ENCODE data around the gene NEURL1B.

Gene NEURL1B, protein sequence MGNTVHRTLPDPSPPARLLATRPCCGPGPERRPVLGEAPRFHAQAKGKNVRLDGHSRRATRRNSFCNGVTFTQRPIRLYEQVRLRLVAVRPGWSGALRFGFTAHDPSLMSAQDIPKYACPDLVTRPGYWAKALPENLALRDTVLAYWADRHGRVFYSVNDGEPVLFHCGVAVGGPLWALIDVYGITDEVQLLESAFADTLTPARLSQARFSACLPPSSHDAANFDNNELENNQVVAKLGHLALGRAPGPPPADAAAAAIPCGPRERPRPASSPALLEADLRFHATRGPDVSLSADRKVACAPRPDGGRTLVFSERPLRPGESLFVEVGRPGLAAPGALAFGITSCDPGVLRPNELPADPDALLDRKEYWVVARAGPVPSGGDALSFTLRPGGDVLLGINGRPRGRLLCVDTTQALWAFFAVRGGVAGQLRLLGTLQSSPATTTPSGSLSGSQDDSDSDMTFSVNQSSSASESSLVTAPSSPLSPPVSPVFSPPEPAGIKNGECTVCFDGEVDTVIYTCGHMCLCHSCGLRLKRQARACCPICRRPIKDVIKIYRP

GRCh38 chr5:172640822-172641358 is at the start of gene NEURL1B:
TSS of gene NEURL1B (plus strand) at chr5:172641263. CDS start at chr5:172641407, 144 bp downstream.
- Histone ChIP-seq H3K27me3 (replicated peaks) (peaks cover 39% of the 10 kb centered on the region), H3K4me3 (ENCODE audit: low read depth, low read length) (peak within 1 kb of the TSS; percentile 42), H3K27ac (no peak within 1 kb of the TSS), H3K36me3 (replicated peaks) (no peaks in the 10 kb centered on the region)
- in situ Hi-C loops (cut with HindIII; ENCODE audit: low pct_ligation_motif_present, low sequenced_read_pairs) = no loop called here
- TF ChIP-seq, protein P1, sequence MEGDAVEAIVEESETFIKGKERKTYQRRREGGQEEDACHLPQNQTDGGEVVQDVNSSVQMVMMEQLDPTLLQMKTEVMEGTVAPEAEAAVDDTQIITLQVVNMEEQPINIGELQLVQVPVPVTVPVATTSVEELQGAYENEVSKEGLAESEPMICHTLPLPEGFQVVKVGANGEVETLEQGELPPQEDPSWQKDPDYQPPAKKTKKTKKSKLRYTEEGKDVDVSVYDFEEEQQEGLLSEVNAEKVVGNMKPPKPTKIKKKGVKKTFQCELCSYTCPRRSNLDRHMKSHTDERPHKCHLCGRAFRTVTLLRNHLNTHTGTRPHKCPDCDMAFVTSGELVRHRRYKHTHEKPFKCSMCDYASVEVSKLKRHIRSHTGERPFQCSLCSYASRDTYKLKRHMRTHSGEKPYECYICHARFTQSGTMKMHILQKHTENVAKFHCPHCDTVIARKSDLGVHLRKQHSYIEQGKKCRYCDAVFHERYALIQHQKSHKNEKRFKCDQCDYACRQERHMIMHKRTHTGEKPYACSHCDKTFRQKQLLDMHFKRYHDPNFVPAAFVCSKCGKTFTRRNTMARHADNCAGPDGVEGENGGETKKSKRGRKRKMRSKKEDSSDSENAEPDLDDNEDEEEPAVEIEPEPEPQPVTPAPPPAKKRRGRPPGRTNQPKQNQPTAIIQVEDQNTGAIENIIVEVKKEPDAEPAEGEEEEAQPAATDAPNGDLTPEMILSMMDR (IDR thresholded peaks at IDR 0.05; ENCODE audit: low read depth, low read length, missing control alignments) = no peak
- DNase-seq = no peak

- H3K4me3 ChIP-seq (ENCODE audit: low read depth, low read length) = no peak overlapping the region
- DNase-seq = no peak
- TF ChIP-seq, protein P1 (IDR thresholded peaks at IDR 0.05; ENCODE audit: low read depth, low read length, missing control alignments) = no peak
- H3K27me3 ChIP-seq (replicated peaks) = peaks cover 10% of the 10 kb centered on the region
- in situ Hi-C loops (cut with HindIII; ENCODE audit: low pct_ligation_motif_present, low sequenced_read_pairs) = no loop called here
- H3K27ac ChIP-seq = no peak overlapping the region
- no peaks in the 10 kb centered on the region for H3K36me3 ChIP-seq (replicated peaks)
Measured at GRCh38 chr5:172591636-172592035, 49.4 kb upstream of the NEURL1B start.

GRCh38 chr5:172592881-172593280 is 48.2 kb upstream of the NEURL1B start:
- H3K4me3 ChIP-seq (ENCODE audit: low read depth, low read length) = no peak overlapping the region
- no peak overlapping the region for H3K27ac ChIP-seq
- DNase-seq = no peak
- H3K27me3 ChIP-seq (replicated peaks) = peaks cover 5% of the 10 kb centered on the region
- H3K36me3 ChIP-seq (replicated peaks) = no peaks in the 10 kb centered on the region
- in situ Hi-C loops (cut with HindIII; ENCODE audit: low pct_ligation_motif_present, low sequenced_read_pairs) = no loop called here
- TF ChIP-seq, protein P1 (IDR thresholded peaks at IDR 0.05; ENCODE audit: low read depth, low read length, missing control alignments) = no peak

DNA sequence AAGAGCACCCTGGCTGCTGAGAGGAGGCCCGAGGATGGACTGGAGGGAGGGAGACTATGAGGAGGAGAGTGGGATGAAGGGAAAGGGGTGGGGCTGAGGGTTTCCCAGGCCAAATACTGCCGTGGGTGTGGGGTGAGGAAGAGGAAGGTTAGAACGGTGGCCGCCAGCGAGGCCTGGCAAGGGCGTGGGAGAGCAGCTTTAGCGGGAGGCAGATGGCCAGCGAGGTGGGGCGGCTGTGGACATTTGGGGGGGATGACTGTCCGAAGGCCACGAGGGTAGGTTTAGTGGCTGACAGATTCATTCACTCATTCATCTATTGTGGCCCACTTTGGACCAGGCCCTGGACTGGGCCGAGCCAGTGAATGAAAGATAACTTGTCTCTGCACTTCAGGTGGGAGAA is 47.8 kb upstream of the NEURL1B start:
- H3K27ac ChIP-seq = no peak overlapping the region
- in situ Hi-C loops (cut with HindIII; ENCODE audit: low pct_ligation_motif_present, low sequenced_read_pairs) = no loop called here
- DNase-seq = no peak
- H3K4me3 ChIP-seq (ENCODE audit: low read depth, low read length) = no peak overlapping the region
- H3K36me3 ChIP-seq (replicated peaks) = no peaks in the 10 kb centered on the region
- TF ChIP-seq, protein P1 (IDR thresholded peaks at IDR 0.05; ENCODE audit: low read depth, low read length, missing control alignments) = no peak
- peaks cover 1% of the 10 kb centered on the region for H3K27me3 ChIP-seq (replicated peaks)

DNA sequence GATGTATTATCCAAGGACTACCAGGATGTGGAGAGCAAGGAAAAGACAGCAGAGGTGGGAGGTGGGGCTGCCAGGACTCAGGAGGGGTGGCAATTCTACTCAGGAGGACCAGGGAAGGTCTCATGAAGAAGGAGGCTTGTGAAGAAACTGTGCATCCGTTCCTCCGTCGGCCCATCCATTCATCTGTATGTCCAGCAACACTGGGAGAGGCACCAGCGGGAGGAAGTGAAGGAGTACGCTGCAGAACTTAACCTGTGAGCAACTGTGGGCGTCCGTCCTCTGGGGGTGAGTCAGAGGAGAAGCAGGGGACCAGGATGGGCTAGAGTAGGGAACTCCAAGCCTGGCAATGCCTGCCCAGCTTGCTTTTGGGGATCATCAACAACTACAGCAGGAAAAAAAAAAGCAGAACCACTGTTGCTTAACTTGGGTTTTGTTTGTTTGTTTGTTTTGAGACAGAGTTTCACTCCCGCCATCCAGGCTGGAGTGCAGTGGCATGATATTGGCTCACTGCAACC is 47.3 kb upstream of the NEURL1B start:
- no peaks in the 10 kb centered on the region for H3K36me3 ChIP-seq (replicated peaks)
- H3K27me3 ChIP-seq (replicated peaks) = no peaks in the 10 kb centered on the region
- in situ Hi-C loops (cut with HindIII; ENCODE audit: low pct_ligation_motif_present, low sequenced_read_pairs) = no loop called here
- H3K4me3 ChIP-seq (ENCODE audit: low read depth, low read length) = no peak overlapping the region
- H3K27ac ChIP-seq = no peak overlapping the region
- TF ChIP-seq, protein P1 (IDR thresholded peaks at IDR 0.05; ENCODE audit: low read depth, low read length, missing control alignments) = no peak
- DNase-seq = no peak
